Fibroblast of skin of scalp (primary cell): ENCODE data around the gene L3MBTL4.
A peak's percentile ranks its signal among the peaks of the same experiment; 100 is the strongest.
"Not testable (repeated sequence)": the region's sequence is repeated elsewhere in the genome, so short reads cannot be mapped to it uniquely, and the experiment has no call there.

Source experiments
- DNase-seq: peaks from one replicate; pipeline ENCODE4 v3.0.0-alpha.2; 2013

Gene L3MBTL4

GRCh38 chr18:6096730-6097129, 318.0 kb downstream of the L3MBTL4 start:
- no peak for DNase-seq

GRCh38 chr18:6088432-6088831, 326.3 kb downstream of the L3MBTL4 start:
- no peak for DNase-seq

DNA sequence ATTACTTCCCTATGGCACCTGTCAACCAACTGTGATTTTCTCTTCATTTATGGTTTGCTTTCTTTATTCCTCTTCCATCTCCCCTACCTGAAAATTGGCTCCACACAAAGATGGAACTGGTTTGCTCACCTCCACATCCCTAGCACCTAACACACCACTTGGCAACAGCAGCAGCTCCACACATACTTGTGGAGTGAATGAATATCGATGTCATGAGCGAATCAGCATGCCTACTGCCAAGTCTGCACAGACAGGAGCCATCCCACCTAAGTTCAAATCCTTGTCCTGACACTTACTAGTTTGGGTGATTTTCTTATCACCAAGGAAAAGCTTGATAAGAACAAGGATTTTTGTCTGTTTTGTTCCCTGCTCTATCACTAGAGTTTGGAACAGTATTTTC, 328.0 kb downstream of the L3MBTL4 start:
- DNase-seq: no peak

DNA sequence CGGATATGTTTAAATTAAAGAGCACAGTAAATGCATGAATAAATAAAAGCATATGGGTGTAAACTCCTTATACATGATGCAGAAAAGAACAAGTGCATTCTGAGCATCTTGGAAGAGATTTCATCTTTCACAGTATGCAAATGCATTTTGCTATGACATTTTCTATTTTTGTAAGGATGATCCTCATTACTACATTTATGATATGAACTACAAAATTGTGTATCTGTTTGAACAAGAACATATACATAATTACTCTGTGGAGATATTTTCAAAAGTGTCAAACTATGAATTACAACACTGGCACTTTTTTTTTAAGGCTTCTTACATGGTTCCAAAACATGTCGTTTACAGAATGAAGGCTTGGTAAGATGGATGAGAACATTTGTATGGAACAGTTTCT, 335.3 kb downstream of the L3MBTL4 start:
- no peak for DNase-seq

- DNase-seq: no peak
Measured at GRCh38 chr18:6078877-6079276, 335.8 kb downstream of the L3MBTL4 start.

- not testable (repeated sequence) for DNase-seq
Measured at GRCh38 chr18:6072423-6072822, 342.3 kb downstream of the L3MBTL4 start.

DNA sequence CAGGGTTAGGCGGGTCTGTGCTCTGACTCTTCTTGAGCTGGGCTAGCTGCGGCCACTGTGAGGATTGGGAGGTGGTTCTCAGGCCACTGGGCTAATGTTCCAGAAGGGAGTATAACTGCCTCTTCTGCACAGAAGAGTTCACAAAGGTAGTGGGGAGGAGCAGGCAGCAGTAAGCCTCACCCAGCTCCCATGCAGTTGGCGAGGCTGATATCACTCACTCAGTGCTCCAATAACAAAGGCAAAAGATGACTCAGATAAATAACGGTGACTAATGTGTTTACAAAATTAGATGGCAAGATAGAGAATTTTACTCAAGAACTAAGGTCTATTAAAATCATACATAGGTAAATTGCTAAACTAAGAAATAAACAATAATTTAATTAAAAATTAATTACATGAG, 345.2 kb downstream of the L3MBTL4 start:
- DNase-seq: no peak

DNA sequence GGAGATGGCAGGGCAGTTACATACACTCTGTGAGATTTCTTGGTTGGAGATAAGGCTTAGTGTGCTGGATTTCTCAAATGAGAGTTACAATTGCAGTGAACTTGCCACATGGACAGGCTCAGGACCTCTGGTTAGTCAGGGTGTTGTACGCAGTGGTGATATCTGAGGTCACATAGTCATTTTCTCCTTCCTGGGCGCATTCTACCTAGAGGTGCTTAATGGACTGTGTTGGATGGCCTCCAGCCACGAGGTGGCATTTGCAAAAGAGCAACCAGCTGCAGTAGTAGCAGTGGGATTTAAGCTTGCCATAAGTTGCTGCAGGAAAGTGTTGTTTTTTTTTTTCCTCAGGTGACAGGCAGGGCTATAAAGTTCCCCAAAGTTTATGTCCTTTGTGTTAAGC, 345.6 kb downstream of the L3MBTL4 start:
- no peak for DNase-seq

- DNase-seq: no peak
Measured at GRCh38 chr18:6060149-6060548, 354.6 kb downstream of the L3MBTL4 start.

DNA sequence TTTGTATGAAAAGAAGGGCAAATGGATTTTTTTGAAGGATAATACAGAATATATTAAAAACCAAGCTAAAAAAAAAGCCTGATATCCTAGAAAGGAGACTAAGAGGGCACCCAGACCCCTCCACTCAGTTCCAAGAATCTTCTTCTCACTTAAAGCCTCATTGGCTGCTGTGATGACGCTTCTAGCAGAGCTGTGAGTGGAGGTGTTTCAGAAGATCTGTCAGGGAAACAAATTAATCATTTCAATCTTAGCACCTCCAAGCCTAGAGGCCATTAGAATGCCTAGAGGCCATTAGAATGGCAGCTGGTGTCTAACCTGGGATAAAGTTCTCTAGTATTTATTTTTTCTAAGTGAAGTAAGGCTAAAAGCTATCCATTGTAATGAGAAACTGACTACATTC, 355.2 kb downstream of the L3MBTL4 start:
- no peak for DNase-seq

DNA sequence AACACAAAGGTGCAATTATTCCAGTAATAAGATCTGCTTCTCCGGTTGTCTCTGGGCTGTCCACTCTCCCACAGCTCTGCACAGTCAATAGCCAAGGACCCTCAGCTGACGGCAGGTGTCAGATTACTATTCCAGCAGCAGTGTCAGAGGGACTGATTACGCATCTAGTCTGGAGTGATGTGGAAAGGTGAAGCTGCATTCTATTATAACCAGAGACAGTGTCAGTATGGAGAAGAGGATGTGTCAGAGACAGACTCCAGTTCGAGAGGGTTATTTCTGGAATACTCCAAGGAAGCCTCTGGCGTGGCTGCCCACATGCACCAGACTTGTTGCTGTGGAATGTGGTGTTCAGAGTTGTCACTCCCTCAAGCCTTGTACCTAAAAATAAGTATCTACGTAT, 355.8 kb downstream of the L3MBTL4 start:
- peak; percentile 50 for DNase-seq

- DNase-seq: peak; percentile 27
Measured at GRCh38 chr18:6057604-6058003, 357.1 kb downstream of the L3MBTL4 start.

GRCh38 chr18:6056171-6056910, 358.4 kb downstream of the L3MBTL4 start:
- DNase-seq: peak; percentile 54

GRCh38 chr18:6055711-6056110, 359.0 kb downstream of the L3MBTL4 start:
- peak; percentile 77 for DNase-seq

- no peak for DNase-seq
Measured at GRCh38 chr18:6054256-6054842, 360.4 kb downstream of the L3MBTL4 start.

DNA sequence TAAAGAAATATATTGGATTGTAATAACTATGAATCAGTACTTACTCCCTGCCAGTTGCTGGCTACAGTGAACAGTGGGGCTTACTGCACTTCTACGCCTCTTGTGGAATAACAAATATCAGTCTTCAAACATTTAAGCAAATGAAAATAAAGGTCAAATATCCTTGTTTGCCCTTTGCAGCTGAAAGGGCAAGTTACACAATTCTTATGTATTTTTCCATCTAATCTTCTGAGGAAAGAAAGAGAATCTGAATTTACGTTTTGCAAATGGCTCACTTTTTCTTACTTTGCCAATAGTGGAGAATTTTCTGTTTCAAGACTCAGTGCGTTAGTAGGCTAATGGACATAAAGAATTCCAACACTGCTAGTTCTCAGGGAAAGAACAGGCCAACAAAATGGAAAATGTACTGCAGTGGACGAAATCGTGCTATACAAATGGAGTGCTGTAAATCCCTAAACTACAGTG, 362.2 kb downstream of the L3MBTL4 start:
- no peak for DNase-seq

GRCh38 chr18:6047596-6047995, 367.1 kb downstream of the L3MBTL4 start:
- DNase-seq: not testable (repeated sequence)

DNA sequence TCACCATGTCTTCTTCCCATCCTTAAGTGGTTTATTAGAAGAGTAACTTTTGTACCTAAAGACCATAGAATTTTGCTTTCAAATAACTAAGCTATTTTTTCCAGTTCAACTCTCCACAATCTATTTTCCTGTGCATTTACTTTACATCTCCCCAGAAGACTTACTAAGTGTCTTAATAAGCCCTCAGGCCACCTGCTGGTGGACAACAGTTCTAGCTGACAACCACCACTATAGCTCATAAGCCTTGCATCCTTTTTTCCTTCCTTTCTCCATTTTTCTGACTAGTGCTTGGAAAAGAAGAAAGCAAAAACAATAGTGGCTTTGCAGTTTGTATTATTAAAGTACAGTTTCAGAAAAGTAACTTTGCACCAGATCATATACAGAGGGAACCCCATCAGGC, 369.9 kb downstream of the L3MBTL4 start:
- DNase-seq: no peak

DNA sequence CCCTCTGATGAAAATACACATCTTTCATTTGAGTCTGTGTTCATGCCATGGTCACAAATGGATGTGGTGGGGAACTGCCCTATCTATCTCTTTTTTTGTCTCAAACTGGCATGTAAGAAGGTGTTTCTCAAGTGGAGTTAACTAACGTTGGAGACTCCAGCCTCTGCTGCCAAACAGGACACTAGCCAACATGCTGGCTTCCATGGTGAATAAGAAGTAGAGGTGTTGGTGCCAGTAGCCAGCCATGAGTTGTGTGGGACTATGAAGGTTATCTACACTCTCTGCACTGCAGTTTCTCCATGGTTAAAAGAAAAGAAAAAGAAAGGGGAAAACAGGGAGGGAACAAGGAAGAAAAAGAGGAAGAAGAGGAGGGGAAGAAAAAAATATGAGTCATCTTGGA, 370.4 kb downstream of the L3MBTL4 start:
- DNase-seq: no peak

DNA sequence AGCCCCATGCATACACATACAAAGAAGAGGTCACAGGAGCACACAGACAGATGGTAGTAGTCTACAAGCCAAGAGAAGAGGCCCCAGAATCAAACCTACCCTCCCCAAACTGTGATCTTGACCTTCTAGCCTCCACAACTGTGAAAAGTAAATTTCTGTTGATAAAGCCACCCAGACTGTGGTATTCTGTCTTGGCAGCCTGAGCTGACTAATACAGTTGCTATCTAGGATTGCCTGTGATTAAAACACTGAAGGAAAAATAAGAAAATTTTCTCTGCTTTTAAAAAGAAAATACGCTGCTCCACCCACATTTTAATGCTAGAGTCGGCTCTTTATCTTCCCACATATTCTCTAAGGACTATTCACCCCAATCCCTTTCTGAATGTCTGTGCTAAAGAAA, 375.7 kb downstream of the L3MBTL4 start:
- DNase-seq: peak; percentile 37

DNA sequence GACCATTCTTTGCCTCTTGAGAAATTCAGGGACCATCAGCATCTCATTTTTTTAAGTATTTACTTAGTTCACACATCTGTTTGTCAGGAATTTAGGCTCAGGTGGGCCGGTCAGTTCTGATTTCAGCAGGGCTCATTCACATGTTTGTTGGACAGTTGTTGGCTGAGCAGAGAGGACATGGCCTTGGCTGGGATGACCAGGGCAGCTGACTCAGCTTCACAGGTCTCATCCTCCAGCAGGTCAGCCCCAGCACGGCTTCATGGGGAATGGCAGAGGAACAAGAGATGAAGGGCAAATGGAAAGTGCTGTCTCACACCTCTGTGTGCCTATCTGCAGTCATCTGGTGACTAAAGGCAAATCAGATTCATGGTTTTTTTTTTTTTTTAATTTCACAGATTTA, 383.3 kb downstream of the L3MBTL4 start:
- DNase-seq: no peak

- no peak for DNase-seq
Measured at GRCh38 chr18:6031002-6031401, 383.7 kb downstream of the L3MBTL4 start.

GRCh38 chr18:6024745-6025248, 389.9 kb downstream of the L3MBTL4 start:
- no peak for DNase-seq

GRCh38 chr18:6023551-6023950, 391.2 kb downstream of the L3MBTL4 start:
- no peak for DNase-seq
